ENCODE data around the gene AGO1.

DNA sequence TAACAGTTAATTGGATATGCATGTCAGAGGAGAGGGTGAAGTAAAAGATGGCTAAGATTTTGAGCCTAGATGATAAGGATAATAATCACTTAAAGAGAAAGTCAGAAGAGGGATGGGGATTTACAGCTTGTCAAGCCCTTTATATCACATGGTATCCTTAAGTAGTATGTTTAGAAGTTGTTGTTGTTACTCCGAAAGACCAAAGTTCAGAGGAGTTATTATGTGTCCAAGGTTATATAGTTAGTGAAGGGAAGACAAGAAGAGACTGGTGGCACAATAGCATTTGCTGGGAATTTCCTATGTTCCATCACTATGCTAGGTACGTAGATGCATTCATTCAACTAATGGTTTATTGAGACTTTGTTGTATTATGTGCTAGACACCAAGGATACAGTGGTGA, 30.8 kb upstream of the AGO1 start:
- no peak for TF ChIP-seq POLR2A (IDR thresholded peaks at IDR 0.05)
- TF ChIP-seq, protein P1, sequence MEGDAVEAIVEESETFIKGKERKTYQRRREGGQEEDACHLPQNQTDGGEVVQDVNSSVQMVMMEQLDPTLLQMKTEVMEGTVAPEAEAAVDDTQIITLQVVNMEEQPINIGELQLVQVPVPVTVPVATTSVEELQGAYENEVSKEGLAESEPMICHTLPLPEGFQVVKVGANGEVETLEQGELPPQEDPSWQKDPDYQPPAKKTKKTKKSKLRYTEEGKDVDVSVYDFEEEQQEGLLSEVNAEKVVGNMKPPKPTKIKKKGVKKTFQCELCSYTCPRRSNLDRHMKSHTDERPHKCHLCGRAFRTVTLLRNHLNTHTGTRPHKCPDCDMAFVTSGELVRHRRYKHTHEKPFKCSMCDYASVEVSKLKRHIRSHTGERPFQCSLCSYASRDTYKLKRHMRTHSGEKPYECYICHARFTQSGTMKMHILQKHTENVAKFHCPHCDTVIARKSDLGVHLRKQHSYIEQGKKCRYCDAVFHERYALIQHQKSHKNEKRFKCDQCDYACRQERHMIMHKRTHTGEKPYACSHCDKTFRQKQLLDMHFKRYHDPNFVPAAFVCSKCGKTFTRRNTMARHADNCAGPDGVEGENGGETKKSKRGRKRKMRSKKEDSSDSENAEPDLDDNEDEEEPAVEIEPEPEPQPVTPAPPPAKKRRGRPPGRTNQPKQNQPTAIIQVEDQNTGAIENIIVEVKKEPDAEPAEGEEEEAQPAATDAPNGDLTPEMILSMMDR (IDR thresholded peaks at IDR 0.05): no peak
